ENCODE measurements around the gene FERMT2. TPM values are rescaled to one million over a fixed set of nuclear protein-coding genes. Genes with fewer than 3 reads are reported as not detected.

The FERMT2 gene
- total RNA-seq, 1 donor from 2014 or later, result 206 TPM

DNA sequence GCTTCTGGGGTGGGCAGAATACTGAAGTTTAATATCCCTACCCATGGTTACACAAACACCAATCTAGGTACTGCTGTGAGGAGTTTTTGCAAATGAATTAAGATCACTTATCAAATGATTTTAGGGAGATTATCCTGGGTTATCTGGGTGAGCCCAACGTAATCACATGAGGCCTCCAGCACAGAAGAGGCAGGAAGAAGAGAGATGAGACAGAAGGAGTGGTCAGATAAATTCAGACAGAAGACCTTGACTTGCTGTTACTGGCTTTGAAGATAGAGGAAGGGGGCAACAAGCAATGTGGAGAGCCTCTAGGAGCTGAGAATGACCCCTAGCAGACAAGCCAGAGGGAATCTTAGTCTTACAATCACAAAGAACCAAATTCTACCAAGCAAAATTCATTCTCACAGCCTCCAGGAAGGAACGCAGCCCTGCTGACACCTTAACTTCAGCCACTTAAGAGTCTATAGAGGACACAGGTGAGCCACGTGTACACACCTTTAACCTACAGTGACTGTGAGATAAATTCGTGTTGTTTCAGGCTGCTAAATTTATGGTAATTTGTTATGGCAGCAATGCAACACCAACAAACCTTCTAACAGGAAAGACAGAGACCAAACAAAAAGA, 49.4 kb downstream of the FERMT2 start:
- no peak for DNase-seq (ENCODE audit: low spot score)

DNA sequence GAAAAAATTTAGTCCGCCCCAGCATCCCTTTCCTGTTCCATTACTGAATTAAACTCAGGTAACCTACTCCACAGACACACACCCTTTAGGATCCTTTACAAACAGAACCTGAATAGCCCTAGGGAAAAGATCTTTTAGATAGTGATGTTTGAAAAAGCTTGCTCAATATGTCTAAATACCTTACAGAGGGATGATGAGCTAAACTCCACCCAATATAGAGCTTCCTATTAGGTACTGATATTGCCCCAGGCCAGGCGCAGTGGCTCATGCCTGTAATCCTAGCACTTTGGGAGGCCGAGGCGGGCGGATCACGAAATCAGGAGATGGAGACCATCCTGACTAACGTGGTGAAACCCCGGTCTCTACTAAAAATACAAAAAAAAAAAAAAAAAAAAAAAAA, 50.1 kb downstream of the FERMT2 start:
- no peak for DNase-seq (ENCODE audit: low spot score)

DNA sequence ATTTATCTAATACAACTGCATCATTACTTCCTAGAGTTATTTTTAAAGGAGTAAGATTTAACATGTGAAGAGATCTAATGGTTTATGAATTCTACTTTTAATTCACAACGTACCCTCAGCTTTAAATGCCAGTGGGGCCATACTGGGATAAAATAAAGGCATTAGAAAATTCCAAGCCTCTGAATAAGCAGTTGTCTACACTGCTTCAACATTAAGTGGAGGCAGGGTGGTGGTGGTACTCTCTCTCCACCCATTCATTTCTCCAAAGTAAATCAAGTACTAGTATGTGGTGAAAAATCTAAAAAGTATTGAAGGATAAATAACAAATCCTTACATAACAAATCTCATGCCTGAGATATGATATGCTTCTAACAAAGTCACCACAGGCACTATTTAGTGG, 52.4 kb downstream of the FERMT2 start:
- DNase-seq (ENCODE audit: low spot score), result no peak

DNA sequence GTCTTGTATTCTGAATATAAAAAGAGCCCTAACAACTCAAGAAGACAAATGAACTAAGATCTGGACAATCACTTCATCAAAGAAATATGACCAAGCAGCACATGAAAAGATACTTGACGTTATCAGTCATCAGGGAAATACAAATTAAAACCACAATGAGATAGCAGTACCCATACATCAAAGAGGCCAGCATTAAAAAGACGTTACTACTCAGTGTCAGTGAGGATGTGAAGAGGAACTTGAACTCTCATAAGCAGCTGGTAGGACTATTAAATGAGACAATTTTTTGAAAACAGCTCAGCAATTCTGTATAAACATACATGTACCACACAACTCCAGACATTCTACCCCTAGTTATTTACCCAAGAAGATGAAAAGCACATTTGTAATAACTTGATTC, 55.9 kb downstream of the FERMT2 start:
- no peak for DNase-seq (ENCODE audit: low spot score)

DNA sequence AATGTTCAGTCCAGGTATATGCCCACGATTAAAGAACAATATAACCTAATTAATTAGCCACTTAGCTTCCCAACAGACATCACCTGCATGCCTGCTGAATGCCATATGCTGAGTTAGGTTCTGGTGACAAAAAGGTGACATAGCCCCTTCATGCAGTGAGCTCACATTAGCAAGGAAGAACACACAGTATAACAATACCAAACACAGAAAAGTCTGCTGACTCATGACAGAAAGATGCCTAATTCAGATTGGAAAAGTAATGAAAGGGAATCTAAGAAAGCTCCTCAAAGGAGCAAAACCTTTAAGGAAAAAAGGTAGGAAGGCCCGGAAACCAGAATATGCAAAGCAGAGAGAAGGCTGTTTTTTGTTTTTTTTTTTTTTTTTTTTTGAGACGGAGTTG, 59.0 kb downstream of the FERMT2 start:
- no peak for DNase-seq (ENCODE audit: low spot score)

DNA sequence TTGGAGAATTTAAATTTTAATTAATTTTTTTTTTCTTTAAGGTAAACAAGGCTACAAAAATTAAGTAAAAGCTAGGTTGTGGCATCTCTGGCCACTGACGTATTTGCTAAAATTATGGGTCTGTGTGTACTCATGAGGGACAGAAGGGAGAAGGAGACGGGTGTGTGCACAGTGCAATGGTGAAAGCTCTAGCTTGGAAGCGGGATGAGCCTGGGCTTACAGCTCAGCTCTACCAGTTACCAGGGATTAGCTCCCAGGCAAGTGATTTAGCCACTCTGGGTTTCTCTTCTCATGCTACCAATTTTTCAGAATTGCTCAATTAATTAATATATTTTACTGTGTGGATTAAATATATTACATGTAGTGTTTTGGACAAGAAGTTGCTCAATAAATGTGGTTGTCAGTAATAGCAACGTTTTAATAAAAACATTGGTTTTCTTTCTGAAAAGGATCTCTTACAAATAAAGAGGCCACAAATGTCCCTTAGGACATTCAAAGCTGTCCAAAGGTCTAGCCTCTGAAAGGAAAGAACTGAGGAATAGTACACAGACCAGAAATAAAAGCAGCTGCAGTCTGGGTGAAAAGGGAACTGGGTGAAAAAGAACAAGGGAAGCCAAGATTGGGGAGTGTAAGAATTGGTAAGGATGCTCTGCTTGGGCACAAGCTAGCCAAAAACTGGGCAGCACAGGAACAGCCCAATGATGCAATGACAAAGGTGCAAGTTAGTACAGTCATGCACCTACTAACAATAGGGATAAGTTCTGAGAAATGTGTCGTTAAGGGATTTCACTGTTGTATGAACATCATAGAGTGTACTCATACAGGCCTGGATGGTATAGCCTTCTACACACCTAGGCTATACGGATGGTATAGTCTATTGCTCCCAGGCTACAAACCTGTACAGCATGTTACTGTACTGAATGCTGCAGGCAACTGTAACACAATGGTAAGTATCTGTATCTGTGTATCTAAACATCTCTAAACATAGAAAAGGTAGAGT, 61.7 kb downstream of the FERMT2 start:
- no peak for DNase-seq (ENCODE audit: low spot score)

DNA sequence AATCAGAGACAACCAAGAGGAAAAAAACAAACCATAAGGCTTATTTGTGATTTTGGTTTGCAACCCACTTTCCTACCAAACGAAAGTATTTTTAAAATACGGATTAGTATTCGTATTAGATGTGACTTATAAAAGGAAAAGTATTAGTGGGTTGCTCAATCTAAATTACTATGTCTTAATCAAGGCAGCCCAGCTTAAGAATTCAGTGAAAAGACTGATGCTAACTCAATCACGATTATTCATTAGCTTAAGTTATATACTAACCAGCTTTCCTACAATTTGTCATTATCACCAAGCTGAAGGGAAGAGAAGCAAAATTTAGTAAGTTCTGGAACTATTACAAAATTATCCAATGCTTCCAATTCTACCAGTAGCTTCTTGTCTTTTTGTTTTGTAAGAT, 62.7 kb downstream of the FERMT2 start:
- DNase-seq (ENCODE audit: low spot score), result no peak

DNA sequence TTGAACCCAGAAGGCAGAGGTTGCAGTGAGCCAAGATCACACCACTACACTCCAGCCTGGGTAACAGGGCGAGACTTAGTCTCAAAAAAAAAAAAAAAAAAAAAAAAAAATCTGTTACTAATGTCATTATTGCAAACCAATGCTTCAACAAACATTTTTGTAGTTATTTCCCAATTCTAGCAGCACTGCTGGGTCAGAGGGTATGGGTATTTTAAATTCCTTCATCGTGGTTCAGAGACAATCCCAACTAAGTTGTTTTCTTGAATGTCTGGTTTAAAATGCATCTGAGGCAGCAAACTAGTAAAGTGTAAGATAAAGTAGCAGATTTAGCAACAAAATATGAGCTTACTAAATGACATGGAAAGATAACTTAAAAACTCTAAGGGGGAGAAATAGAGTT, 65.6 kb downstream of the FERMT2 start:
- DNase-seq (ENCODE audit: low spot score), result no peak

DNA sequence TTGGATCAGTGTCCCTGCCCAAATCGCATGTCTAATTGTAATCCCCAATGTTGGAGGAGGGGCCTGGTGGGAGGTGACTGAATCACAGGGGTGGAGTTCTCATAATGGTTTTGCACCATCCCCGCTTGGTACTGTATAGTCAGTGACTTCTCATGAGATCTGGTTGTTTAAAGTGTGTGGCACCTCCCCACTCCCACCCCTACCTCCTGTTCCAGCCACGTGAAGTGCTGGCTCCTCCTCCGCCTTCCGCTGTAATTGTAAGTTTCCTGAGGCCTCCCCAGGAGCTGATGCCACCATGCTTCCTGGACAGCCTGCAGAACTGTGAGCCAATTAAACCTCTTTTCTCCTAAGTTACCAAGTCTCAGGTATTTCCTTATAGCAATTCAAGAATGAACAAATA, 67.2 kb downstream of the FERMT2 start:
- DNase-seq (ENCODE audit: low spot score), result no peak

DNA sequence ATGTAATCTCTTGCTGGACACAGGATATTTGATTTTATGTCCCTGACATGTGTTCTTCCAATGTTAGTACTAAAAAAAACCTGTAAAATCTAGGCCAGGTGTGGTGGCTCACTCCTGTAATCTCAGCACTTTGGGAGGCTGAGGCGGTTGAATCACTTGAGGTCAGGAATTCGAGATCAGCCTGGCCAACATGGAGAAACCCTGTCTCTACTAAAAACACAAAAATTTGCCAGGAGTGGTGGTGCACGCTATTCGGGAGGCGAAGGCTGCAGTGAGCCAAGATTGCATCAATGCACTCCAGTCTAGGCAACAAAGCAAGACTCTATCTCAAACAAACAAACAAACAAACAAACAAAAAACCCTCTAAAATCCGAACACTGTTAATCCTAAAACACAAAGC, 68.0 kb downstream of the FERMT2 start:
- no peak for DNase-seq (ENCODE audit: low spot score)

DNA sequence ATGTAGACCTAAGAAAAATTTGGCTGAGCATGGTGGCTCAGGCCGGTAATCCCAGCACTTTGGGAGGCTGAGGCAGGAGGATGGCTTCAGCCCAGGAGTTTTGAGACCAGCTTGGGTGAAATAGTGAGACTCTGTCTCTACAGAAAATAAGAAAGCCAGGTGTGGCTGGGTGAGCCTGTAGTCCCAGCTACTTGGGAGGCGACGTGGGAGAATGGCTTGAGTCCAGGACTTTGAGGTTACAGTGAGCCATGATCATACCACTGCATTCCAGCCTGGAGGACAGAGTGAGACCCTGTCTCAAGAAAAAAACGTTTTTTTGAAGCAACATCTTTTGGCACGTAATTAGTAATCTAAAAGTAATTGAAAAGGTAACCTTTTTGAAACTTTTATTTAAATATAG, 70.9 kb downstream of the FERMT2 start:
- DNase-seq (ENCODE audit: low spot score), result no peak

DNA sequence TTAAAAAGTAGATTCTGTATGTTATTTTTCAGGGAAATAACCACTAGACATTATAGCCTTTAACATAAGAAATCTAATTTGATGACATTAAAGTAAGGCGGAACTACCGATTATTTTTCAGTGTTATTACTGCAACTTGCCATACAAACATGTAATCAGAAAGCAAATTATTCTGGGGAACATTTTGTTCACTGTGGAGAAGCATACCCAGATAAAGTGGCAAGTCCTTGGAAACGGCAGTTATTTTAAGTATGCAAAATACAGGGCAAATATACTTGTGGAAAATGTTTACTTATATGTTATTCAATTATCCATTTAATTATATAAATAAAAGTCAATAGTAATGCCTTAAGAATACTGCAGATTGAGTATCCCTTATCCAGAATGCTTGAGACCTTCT, 71.9 kb downstream of the FERMT2 start:
- DNase-seq (ENCODE audit: low spot score), result no peak

DNA sequence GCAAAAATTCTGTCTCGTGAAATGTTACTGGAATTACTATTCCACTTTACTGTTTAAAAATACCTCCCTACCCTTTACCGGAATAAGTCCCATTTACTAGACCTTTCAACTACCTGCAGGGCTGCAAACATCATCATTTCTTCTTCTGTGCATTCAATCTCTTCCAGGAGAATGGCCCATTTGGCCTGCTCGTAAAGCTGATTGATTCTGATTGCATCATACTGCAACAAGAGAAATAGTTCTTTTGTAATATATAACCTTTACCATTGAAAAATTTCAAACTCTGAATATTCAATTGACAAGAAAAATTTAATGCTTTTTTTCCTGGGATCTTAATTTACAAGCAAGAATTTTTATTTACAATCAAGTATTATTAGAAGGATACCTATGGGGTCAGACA, 72.4 kb downstream of the FERMT2 start:
- no peak for DNase-seq (ENCODE audit: low spot score)

DNA sequence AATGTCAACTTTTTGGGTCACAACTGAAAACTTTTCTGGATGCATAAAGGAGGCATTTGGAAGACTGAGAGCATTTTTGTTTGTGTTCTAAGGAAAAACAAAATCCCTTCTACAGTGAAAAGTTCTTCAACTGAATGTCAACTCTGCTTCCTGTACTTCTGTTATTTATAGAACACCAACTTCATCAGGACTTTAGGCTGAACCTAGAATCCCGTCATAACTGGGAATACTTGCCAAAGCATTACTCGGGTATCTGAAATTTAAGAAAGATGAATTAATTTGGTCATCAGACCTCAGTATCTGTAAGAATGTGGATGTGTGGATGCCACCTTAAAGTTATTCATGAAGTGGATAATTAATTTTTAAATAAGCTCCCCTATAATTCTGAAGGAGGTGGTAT, 73.2 kb downstream of the FERMT2 start:
- DNase-seq (ENCODE audit: low spot score), result no peak

DNA sequence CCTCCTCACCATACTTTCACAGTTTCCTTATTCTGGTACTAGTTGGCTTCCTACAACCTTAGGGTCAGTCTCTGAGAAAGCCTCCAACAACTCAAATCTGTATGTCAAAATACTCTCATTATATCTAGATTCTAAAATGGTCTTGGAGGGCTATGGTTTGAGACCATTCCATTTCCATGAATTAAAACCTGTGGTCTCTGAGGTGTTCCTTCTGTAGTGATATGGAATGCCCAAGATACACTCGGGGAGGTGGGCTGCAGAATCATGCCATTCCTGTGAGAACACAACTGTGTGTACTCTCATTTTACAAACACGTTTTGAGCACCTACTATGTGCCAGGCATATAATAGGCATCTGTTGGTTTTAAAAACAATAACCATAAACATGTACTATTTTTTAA, 74.0 kb downstream of the FERMT2 start:
- DNase-seq (ENCODE audit: low spot score), result no peak

DNA sequence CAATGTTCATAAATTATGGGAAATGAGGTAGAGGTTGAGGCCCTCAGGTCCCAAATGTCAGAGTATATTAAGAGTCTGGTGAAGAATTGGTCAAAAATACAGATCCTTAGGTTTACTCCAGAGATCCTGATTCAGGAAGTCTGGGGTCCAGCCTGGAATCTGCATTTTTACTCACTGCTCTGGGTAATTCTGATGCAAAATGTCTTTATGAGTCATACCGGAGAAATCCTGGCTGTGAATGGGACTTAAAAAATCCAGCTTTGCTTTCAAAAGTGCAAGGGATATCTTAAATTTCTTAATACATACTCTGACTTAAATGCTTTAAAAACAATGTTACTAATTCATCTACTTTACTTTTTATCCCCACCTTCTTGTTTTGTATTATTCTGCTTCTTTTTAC, 74.5 kb downstream of the FERMT2 start:
- no peak for DNase-seq (ENCODE audit: low spot score)

DNA sequence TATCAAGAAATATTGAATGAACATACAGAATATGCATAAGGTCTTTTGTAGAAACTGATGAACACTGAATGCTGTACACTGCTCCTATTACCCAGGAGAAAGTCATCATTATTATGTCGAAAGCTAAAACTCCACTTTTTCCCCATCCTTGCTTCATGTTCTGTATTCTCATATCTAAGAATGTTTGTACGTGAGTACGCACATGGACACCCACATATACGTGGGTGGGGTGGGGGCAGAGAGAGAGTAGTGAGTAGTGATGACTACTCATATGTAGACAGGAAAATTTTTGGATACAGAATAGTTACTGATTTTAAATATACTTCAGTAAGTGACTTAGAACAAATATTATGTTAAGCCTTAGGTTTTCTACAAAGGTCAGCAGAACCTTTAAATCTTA, 75.1 kb downstream of the FERMT2 start:
- no peak for DNase-seq (ENCODE audit: low spot score)

DNA sequence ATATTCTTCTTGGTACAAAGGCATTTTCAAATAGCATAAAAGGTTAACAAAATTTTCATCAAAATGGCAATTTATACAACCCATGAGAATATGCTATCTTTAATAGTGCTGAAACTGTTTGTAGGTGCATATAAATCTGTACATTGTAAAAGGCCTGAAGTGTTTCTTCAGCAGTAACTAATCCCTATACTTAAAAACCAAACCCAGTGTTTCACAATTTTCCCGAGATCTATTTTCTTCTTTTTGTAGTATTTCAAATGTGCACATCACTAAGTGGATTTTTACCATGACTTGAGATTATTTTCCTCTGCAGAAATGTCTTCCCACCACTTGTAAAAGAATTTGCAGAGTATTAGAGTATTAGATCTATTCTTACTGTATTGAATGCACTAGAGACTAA, 76.5 kb downstream of the FERMT2 start:
- no peak for DNase-seq (ENCODE audit: low spot score)

DNA sequence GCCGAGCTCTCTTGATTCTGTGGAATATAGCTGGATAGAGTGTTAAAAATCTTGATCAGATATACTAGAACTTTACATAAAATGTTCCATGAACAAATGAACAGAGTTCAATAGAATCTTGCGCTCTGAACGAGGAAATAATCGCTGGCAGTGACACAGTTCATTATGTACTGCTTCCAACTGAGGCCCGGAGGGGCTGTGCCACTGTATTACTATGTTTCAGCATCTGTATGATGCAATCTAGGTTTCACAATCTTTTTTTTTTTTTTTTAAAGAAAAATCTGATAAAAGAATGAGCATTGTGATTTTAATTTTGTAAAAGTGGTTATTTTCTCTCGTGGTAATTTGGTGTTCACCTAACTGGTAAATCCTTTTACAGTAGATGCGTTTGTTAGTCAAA, 77.2 kb downstream of the FERMT2 start:
- no peak for DNase-seq (ENCODE audit: low spot score)

DNA sequence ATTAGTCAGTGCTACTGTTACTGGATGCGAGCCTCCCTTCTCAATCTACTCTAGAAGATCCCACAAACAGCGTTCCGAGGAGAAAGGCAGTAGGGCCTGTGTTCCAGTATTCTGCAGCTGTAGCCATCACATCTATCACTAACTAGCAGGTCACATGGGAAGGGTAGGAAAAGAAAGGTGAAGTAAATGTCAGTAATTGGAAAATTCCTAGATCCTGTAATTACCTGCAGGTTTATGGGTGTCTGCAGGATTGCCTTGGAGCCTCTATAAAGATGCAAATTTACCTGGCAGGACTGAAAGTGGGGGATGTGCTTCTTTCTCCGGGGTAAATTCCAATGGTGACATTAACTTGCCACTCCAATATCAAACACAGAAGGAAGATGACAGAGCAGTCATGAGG, 77.8 kb downstream of the FERMT2 start:
- DNase-seq (ENCODE audit: low spot score), result no peak

DNA sequence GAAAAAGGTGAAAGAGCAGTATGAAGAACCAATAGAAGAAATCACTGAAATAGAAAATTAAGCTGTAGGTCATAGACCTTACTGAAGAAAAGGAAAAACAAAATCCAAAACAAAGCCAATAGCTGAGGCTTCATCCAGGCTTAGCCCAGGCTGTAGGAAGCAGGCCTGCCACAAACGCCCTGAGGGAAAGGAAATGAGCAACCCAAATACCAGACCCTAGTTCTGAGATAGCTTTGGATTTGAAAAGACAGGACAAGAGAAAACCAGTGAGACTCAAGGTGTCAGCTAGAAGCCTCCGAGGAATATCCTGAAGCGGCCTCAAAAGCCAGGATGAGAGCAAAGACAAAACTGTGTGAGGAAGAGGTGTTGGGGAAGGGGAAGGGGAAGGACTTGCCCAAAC, 79.2 kb downstream of the FERMT2 start:
- no peak for DNase-seq (ENCODE audit: low spot score)

DNA sequence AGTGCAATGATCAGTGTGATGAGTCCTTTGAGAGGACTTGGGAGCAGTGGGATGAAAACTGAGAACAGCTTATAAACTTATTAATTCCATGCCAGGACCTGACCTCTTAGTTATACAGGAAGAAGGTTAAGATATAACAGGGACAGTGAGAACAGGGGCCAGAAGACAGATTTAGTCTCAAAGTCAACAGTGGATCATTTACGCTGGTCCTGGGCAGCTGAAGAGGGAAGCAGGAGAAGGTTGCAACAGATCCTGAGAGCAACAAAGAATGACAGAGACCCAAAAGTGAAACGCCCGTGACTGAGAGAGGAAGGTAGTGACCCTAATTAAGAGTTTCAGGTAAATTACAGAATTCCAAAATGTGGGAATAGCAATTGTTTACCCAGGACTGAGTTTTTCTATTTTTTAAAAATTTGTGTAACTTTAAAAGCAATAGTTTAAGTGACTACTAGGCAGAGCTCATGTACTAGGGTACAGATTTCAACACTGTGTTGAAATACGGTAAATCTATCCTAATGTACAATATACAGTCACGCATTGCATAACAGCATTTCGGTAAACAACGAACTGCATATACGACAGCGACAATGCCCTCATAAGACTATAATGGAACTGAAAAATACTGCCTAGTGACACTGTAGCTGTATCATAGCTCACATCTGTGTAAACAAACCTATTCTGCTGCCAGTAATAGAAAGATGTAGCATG, 81.8 kb downstream of the FERMT2 start:
- DNase-seq (ENCODE audit: low spot score), result no peak

Data from mesenteric fat pad (tissue), 1 donor.